Endothelial cell (in vitro differentiated cells): ENCODE data around the gene PLPP7. TPM values are rescaled to one million over a fixed set of nuclear protein-coding genes. Genes with fewer than 3 reads are reported as not detected.

Experiments
- DNase-seq: peaks from one replicate; pipeline ENCODE4 v3.0.0; 2021; ENCODE audit warnings: low spot score
- H3K27ac Mint-ChIP-seq: one replicate; pipeline ENCODE4 v1.8.0; 2021; ENCODE audit warnings: mixed read lengths, inconsistent platforms; ENCODE audit not compliant: unreplicated experiment
- H3K27me3 Mint-ChIP-seq: one replicate; pipeline ENCODE4 v1.8.0; 2021; ENCODE audit warnings: mild to moderate bottlenecking, moderate library complexity, mixed read lengths, inconsistent platforms; ENCODE audit not compliant: unreplicated experiment
- H3K36me3 Mint-ChIP-seq: one replicate; pipeline ENCODE4 v1.8.0; 2021; ENCODE audit warnings: mild to moderate bottlenecking, low read depth, mixed read lengths, inconsistent platforms; ENCODE audit not compliant: unreplicated experiment
- H3K4me1 Mint-ChIP-seq: one replicate; pipeline ENCODE4 v1.8.0; 2021; ENCODE audit warnings: mild to moderate bottlenecking, mixed read lengths, inconsistent platforms; ENCODE audit not compliant: unreplicated experiment
- H3K4me3 Mint-ChIP-seq: one replicate; pipeline ENCODE4 v1.8.0; 2021; ENCODE audit warnings: mild to moderate bottlenecking, mixed read lengths, inconsistent platforms; ENCODE audit not compliant: unreplicated experiment
- H3K9me3 Mint-ChIP-seq: one replicate; pipeline ENCODE4 v1.8.0; 2021; ENCODE audit warnings: mixed read lengths, inconsistent platforms; ENCODE audit not compliant: unreplicated experiment
- CTCF ChIP-seq: fragments of 200-600 bp; sonication (generic); IDR thresholded peaks from one replicate; pipeline ENCODE4 v1.5.0; 2021; ENCODE audit warnings: antibody characterized with exemption; ENCODE audit not compliant: unreplicated experiment
- total RNA-seq: library from RNA; stranded (reverse); fragmentation: NEBNext Ultra II Directional; extraction: Animal tissue kit (Norgen Biotek cat#: 25700); gene quantifications from one replicate; pipeline ENCODE4 v1.2.1, GENCODE V29; 2021; ENCODE audit not compliant: unreplicated experiment

Gene PLPP7
- total RNA-seq, 1 donor from 2014 or later, result 4.9 TPM

GRCh38 chr9:131273856-131274673, 15.5 kb upstream of the PLPP7 start:
- H3K27me3 Mint-ChIP-seq, result peaks cover 7% of the 10 kb centered on the region
- H3K27ac Mint-ChIP-seq, result peak overlapping the region; percentile 13
- no peak for TF ChIP-seq CTCF
- H3K36me3 Mint-ChIP-seq, result peaks cover 21% of the 10 kb centered on the region
- H3K4me1 Mint-ChIP-seq, result peaks cover 58% of the 10 kb centered on the region
- H3K4me3 Mint-ChIP-seq, result peak overlapping the region; percentile 96
- no peak for DNase-seq
- H3K9me3 Mint-ChIP-seq, result no peaks in the 10 kb centered on the region

GRCh38 chr9:131274674-131275331, 14.7 kb upstream of the PLPP7 start:
- H3K36me3 Mint-ChIP-seq, result peaks cover 18% of the 10 kb centered on the region
- H3K4me3 Mint-ChIP-seq, result peak overlapping the region; percentile 96
- peaks cover 7% of the 10 kb centered on the region for H3K27me3 Mint-ChIP-seq
- no peak for TF ChIP-seq CTCF
- no peaks in the 10 kb centered on the region for H3K9me3 Mint-ChIP-seq
- peaks cover 53% of the 10 kb centered on the region for H3K4me1 Mint-ChIP-seq
- no peak for DNase-seq
- H3K27ac Mint-ChIP-seq, result peak overlapping the region; percentile 64

GRCh38 chr9:131275332-131276093, 14.0 kb upstream of the PLPP7 start:
- Mint-ChIP-seq H3K4me3 (peak overlapping the region; percentile 96), H3K36me3 (peaks cover 15% of the 10 kb centered on the region), H3K27me3 (peaks cover 9% of the 10 kb centered on the region), H3K27ac (peak overlapping the region; percentile 64), H3K9me3 (no peaks in the 10 kb centered on the region), H3K4me1 (peaks cover 49% of the 10 kb centered on the region)
- no peak for TF ChIP-seq CTCF
- DNase-seq, result peak; percentile 57

GRCh38 chr9:131276094-131276888, 13.2 kb upstream of the PLPP7 start, which contains the start of gene FAM78A:
TSS of gene FAM78A (minus strand) at chr9:131276510. CDS start at chr9:131276179, 331 bp downstream.
- Mint-ChIP-seq H3K27me3 (peaks cover 11% of the 10 kb centered on the region), H3K4me1 (peaks cover 42% of the 10 kb centered on the region), H3K27ac (peak within 1 kb of the TSS; percentile 64), H3K4me3 (peak within 1 kb of the TSS; percentile 96), H3K9me3 (no peaks in the 10 kb centered on the region), H3K36me3 (peaks cover 15% of the 10 kb centered on the region)
- DNase-seq, result peak; percentile 45
- no peak for TF ChIP-seq CTCF
